ENCODE results near the gene FXYD5.

The FXYD5 gene

GRCh38 chr19:35216833-35217648 is 62.5 kb downstream of the FXYD5 start:
- Histone ChIP-seq H3K9me3 (ENCODE audit: control insufficient read depth in 2 of 2, low read length in 2 of 2) (no peaks in the 10 kb centered on the region), H3K4me1 (ENCODE audit: control insufficient read depth, insufficient read depth, low read length) (peaks cover 10% of the 10 kb centered on the region), H3K4me3 (ENCODE audit: low read length in 2 of 2) (no peak overlapping the region), H3K27ac (ENCODE audit: low read length) (no peak overlapping the region), H3K27me3 (ENCODE audit: control insufficient read depth in 1 of 2, insufficient read depth in 2 of 2, low read length in 2 of 2) (no peaks in the 10 kb centered on the region), H3K36me3 (ENCODE audit: control insufficient read depth in 2 of 2, insufficient read depth in 2 of 2, low read length in 2 of 2) (no peaks in the 10 kb centered on the region), H3K9ac (ENCODE audit: low read length in 2 of 2) (no peak overlapping the region)

- Histone ChIP-seq H3K9ac (ENCODE audit: low read length in 2 of 2) (no peak overlapping the region), H3K36me3 (ENCODE audit: control insufficient read depth in 2 of 2, insufficient read depth in 2 of 2, low read length in 2 of 2) (no peaks in the 10 kb centered on the region), H3K27me3 (ENCODE audit: control insufficient read depth in 1 of 2, insufficient read depth in 2 of 2, low read length in 2 of 2) (peaks cover 4% of the 10 kb centered on the region in 2 donors), H3K4me3 (ENCODE audit: low read length in 2 of 2) (no peak overlapping the region), H3K27ac (ENCODE audit: low read length) (no peak overlapping the region), H3K9me3 (ENCODE audit: control insufficient read depth in 2 of 2, low read length in 2 of 2) (peaks cover 0 to 4% of the 10 kb centered on the region in 2 donors), H3K4me1 (ENCODE audit: control insufficient read depth, insufficient read depth, low read length) (peaks cover 8% of the 10 kb centered on the region)
Observed at GRCh38 chr19:35217649-35217990, 63.1 kb downstream of the FXYD5 start.

- H3K27me3 ChIP-seq (ENCODE audit: control insufficient read depth in 1 of 2, insufficient read depth in 2 of 2, low read length in 2 of 2), result peaks cover 4 to 6% of the 10 kb centered on the region in 2 donors
- peaks cover 3% of the 10 kb centered on the region for H3K4me1 ChIP-seq (ENCODE audit: control insufficient read depth, insufficient read depth, low read length)
- no peak overlapping the region for H3K27ac ChIP-seq (ENCODE audit: low read length)
- H3K36me3 ChIP-seq (ENCODE audit: control insufficient read depth in 2 of 2, insufficient read depth in 2 of 2, low read length in 2 of 2), result no peaks in the 10 kb centered on the region
- H3K4me3 ChIP-seq (ENCODE audit: low read length in 2 of 2), result no peak overlapping the region
- peaks cover 0 to 9% of the 10 kb centered on the region in 2 donors for H3K9me3 ChIP-seq (ENCODE audit: control insufficient read depth in 2 of 2, low read length in 2 of 2)
- no peak overlapping the region for H3K9ac ChIP-seq (ENCODE audit: low read length in 2 of 2)
Observed at GRCh38 chr19:35219008-35219407, 64.5 kb downstream of the FXYD5 start.

Data from stomach smooth muscle (tissue), 2 donors.